NCI-H1694 (cell line): Measurements from ENCODE around the gene MSLN.

Experiments
- DNase-seq: peaks from one replicate; lab custom pipeline; 2025; lab: John Stamatoyannopoulos, UW

Gene MSLN

GRCh38 chr16:807347-808084, 47.0 kb downstream of the MSLN start:
- DNase-seq = peak; percentile 57

GRCh38 chr16:808085-808386, 47.5 kb downstream of the MSLN start:
- DNase-seq = no peak

DNA sequence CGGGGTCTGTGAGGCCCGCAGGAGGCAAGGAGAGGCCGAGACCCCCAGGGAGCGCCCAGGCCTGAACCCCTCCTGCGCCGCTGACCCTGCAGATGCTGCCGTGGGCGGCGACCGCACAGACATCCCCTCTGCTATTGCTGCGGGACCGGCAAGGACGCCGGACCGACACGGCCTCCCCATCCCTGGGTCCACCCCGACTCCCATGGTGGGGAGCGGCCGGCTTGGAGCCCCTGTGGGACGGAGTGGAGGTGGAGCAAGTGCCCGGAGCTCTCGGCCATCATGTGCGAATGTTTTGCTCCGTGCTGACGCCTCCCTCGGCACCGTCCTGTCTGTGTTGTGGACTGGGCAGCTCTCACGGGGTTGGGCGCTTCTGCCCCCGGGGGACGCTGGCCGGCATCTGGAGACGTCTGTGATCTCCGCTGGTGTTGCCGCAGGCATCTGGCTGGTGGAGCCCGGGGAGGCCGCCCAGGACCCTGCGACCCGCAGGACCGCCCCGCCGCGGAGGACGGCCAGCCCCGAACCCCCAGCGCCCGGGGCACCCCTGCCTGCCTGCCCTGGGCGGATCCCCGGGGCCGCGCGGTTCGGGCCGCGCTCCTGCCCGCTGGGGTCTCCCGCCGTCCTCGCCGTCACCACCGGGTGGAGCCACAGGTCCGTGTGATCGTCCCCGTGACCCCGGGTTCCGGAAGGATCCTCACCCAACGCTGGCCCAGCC, 52.8 kb downstream of the MSLN start:
- DNase-seq = no peak

DNA sequence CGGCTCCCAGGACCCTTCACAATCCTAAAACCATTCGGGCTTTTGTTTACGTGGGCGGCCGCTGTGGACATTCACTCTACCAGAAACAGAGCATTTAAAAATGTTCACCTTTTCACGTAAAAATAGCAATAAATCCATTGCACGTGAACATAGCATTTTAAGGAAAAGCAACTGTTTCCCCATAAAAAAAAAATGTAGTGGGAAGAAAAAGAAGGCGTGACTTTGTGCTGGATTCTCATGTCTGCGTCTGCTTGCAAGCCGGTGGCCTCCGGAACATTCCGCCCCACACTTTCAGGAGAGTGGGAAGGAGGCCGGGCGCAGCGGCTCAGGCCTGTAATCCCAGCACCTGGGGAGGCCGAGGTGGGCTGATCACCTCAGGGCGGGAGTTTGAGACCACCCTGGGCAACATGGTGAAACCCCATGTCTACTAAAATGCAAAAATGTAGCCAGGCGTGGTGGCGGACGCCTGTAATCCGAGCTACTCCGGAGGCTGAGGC, 53.4 kb downstream of the MSLN start:
- no peak for DNase-seq

DNA sequence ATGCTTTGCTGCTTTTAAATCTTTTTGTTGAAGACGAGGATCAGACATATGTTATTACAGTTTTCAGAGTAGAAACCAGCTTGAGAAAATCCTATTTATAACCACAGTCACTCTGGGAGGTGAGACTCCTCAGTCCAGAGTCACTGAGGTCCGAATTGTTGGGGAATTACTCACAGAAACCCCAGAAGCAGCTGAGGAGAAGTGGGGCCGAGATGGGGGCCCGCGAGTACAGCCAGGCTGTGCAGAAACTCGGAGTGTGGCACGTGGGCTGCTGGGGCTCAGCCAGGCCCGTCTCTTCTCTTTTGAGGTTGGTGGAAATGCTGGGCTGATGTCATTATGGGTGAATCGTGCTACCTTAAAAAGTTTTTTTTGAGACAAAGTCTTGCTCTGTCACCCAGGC, 54.4 kb downstream of the MSLN start:
- no peak for DNase-seq

- DNase-seq = no peak
These were observed 55.3 kb downstream of the MSLN start for GRCh38 chr16:815861-816260.

GRCh38 chr16:817001-817906, 56.7 kb downstream of the MSLN start:
- no peak for DNase-seq

DNA sequence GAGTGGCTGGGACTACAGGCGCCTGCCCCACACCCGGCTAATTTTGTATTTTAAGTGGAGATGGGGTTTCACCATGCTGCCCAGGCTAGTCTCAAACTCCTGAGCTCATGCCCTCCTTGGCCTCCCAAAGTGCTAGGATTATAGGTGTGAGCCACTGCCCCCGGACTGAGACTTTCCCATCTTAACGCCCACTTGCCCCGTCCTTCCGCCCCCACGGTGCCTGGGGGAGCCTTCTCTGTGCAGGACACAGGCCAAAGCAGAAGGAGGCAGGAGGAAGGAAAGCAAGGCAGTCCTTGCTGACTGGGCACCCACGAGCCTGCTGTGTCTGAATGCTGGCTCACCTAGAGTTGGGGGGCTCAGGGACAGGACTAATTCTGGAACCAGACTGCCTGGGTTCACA, 57.6 kb downstream of the MSLN start:
- DNase-seq = no peak
